CD4-positive, alpha-beta T cell treated with Interleukin-4 for 4 hours (primary cell): ENCODE measurements around the gene SYT10.
"Not testable (repeated sequence)": the region's sequence is repeated elsewhere in the genome, so short reads cannot be mapped to it uniquely, and the experiment has no call there.

ENCODE experiments used
- DNase-seq: peaks from one replicate; pipeline ENCODE4 v3.0.0-alpha.2; 2020

SYT10 gene, protein sequence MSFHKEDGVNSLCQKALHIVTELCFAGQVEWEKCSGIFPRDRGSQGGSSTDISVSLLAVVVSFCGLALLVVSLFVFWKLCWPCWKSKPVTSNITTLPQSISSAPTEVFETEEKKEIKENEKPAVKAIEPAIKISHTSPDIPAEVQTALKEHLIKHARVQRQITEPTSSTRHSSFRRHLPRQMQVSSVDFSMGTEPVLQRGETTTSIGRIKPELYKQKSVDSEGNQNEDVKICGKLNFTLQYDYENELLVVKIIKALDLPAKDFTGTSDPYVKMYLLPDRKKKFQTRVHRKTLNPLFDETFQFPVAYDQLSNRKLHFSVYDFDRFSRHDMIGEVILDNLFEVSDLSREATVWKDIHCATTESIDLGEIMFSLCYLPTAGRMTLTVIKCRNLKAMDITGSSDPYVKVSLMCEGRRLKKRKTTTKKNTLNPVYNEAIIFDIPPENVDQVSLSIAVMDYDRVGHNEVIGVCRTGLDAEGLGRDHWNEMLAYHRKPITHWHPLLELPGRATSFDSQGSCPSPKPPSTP

DNA sequence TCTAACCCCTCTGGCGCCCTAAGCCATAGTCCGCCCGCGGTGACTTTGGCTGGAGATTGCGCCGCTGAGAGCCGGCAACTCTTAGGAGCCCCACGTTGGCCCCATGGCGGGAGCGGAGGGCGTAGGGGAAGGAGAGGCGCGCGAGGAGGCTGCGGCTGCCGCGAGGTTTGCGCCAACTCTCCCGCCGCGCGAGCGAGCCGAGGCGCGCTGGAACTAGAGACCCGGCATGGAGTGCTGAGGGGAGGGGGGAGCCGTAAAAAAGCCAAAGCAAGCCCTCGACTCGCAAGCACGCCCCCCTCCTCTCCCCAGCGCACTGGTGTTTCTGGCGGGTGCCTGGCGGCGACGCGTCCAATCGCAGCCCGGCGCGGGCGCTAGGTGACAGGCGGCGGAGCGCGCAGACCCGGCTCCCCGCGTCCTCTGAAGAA is at the start of gene SYT10:
Gene SYT10, minus strand, starts transcription at position 233 of the 425 bp plus-strand sequence. CDS start 297 bp downstream, outside the sequence.
- no peak for DNase-seq

DNA sequence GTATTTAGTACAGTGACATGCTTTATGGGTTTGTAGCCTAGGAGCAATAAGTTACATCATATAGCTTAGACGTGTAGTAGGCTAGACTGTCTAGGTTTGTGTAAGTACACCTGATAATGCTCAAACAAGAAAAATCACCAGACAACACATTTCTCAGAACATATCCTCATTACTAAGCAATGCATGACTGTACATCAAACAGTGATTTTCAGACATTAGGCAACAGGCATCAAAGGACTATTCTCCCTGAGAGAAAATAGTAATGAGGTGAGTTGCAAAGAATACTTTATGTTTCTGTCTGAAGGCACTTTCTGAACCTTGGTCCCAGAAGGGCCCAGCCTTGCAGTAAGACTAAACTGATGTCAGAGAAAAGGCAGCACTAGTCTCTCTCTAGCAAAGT is 48.4 kb upstream of the SYT10 start:
- no peak for DNase-seq

DNA sequence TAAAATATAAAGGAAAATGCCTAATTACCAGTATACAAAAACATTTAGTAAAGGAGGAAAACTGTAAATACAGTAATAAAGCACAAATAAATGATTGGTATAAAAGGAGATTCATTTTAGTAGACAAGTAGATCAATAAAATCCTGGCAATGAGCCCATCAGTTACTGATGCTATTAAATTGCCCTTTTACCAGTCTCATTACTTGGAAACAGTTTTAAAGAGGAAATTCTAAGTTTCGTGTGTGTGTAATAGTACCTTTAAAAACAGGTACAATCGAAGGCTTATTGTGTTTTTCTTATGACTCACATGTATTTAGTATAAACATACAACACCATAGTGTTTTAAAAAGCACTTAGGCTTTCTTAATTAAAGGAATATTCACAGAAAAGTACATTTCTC is 46.4 kb upstream of the SYT10 start:
- no peak for DNase-seq

GRCh38 chr12:33484161-33484560 is 44.5 kb upstream of the SYT10 start:
- no peak for DNase-seq

DNA sequence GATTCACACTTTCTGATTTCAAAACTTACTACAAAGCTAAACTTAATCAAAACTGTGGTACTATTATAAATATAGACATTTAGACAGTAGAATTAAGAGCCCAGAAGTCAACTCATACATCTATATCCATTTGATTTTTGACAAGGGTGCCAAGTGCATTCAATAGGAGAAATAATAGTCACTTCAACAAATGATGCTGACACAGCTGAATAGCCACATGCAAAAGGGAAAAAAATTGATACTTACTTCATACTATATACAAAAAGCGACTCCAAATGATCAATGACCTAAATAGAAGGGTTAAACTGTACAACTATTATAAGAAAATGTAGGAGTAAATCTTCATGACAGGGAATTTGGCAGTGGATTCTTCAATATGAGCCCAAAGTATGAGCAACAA is 40.7 kb upstream of the SYT10 start:
- DNase-seq = no peak

- DNase-seq = no peak
Measured at GRCh38 chr12:33476058-33476457, 36.4 kb upstream of the SYT10 start.

DNA sequence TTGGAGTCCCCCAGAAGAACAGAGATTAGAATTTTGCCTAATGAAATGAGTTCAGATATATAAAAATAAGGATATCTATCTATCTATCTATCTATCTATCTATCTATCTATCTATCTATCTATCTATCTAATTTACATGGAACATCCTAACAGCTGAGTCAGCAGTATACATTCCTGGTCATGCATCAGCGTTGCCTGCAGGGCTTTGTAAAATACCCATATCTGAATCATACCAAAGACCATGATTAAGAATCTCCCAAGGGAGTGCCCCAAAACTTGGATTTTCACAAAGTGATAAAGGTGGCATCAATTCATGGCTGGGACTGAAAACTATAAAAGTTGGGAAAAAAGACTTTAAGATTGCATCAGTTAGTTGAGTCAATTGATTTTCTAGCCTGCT is 32.7 kb upstream of the SYT10 start:
- DNase-seq = no peak

- no peak for DNase-seq
Measured at GRCh38 chr12:33455096-33455495, 15.5 kb upstream of the SYT10 start.

GRCh38 chr12:33450480-33450879 is 10.9 kb upstream of the SYT10 start:
- no peak for DNase-seq

DNA sequence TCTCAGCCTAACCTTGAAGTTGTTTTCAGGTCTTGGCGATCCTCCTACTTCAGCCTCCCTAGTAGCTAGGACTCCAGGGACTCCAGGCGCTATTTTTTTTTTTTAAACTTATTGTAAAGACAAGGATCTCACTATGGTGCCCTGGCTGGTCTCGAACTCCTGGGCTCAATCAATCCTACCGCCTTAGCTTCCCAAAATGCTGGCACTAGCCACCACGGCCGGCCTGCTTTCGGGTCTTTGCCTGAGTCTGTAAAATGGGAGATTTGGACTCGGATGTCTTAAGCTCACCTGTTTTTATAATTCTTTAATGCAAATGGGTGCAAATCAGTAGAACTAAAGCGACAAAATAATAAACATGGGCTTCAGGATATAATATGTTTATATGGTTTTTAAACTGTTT is 858 bp upstream of the SYT10 start:
- no peak for DNase-seq

GRCh38 chr12:33438851-33439586 is 600 bp downstream of the SYT10 start:
- no peak for DNase-seq

- DNase-seq = no peak
Measured at GRCh38 chr12:33438025-33438772, 1.4 kb downstream of the SYT10 start.

DNA sequence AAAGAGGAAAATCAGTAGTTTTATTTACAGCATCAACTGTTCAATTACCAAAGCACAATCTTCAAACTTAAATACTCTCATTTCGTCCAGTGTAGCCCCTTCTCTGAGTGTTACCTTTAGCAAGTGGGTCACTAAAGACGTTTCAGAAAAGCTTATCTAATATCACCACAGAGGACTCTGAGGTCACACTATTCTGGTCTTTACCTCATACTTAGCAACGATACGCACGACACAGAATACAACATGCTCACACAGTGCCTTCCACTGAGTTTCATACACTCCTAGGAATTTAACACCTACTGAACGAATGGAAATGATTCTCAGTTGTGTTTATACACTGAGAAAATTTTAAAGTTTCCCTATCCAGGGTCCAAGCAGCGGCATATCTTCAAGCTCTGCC is 2.0 kb downstream of the SYT10 start:
- DNase-seq = no peak

DNA sequence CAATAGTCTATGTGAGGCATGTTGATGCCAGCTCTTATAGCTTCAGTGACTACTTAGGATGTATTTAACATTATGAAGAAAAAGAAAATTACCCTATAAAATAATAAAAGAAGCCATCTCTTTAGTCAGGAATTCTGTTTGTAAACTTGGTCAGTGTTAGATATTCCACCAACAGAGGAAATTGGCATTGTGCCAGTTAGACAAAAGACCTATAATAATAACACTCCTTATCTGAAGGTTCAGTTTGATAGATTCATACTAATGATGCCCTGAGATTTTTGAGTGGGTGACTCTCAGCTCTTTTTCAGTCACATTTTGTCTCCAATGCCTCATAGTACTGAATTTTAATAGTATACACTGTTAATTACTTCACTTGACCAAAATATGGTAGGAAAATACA is 6.6 kb downstream of the SYT10 start:
- DNase-seq = no peak

DNA sequence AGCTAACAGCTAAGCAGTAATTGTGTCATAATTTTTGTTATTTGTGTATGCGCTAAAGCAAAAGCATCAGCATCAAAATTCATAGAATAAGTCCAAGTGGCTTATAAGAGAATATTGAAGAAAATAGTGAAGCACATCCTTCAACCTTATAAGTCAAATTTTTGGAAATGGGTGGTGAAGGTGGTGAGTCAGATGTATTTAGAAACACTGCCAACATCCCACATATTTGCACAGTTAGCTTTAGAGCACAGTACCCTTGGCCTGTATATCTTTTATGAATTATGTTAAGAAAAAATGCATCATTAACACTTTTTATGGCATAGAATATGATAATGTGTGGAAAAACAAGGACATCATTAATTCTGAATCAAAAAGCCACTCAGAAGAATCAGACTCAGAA is 8.0 kb downstream of the SYT10 start:
- no peak for DNase-seq

GRCh38 chr12:33429468-33429867 is 10.2 kb downstream of the SYT10 start:
- no peak for DNase-seq

GRCh38 chr12:33427071-33427470 is 12.5 kb downstream of the SYT10 start:
- DNase-seq = no peak

- no peak for DNase-seq
Measured at GRCh38 chr12:33423706-33424105, 15.9 kb downstream of the SYT10 start.

- DNase-seq = not testable (repeated sequence)
Measured at GRCh38 chr12:33412410-33412809, 27.2 kb downstream of the SYT10 start.

DNA sequence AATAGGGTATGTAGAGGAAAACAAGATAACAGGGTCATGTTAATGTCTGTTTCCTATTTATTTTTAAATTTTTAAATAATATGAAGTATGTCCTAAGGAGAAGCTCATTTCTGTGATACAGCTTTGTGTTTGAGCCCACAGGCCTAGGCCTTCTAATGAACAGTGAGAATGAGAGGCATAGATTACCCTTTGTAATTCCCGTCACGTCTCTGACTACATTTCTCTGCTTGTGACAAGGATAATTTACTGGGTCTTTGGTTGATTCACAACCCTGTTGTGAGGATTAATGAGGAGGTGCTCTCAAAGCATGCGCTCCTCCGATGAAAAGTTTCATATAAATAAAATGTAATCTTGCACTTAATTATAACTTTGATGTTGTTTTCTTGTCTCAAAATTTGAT is 56.1 kb downstream of the SYT10 start:
- no peak for DNase-seq

DNA sequence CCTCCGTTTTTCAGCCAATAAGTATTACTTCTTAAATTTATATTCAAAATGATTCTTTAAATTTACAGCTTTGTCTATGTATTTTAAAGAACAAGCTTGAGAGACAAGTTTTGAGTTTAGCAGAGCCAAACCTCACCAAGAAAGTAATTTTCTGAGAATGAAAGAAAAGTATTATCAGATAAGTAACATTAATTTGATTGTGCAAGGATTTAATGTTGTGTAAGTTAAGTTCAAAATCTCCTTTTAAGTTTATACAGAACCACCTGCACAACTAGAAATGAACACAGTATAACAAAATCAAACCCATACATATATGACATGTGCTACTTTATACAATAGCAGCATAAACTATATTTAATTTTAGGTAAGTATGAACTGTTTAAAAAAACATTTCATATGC is 63.5 kb downstream of the SYT10 start:
- no peak for DNase-seq

- DNase-seq = no peak
Measured at GRCh38 chr12:33370318-33370717, 69.3 kb downstream of the SYT10 start.

GRCh38 chr12:33357181-33357580 is 82.4 kb downstream of the SYT10 start:
- DNase-seq = no peak
